Fibroblast of peridontal ligament (primary cell): ENCODE measurements around the gene GPR119.
"Not testable (repeated sequence)": the region's sequence is repeated elsewhere in the genome, so short reads cannot be mapped to it uniquely, and the experiment has no call there.

Source experiments
- DNase-seq: peaks from one replicate; pipeline ENCODE4 v3.0.0-alpha.2; 2010; ENCODE audit errors: extremely low read depth

The GPR119 gene

DNA sequence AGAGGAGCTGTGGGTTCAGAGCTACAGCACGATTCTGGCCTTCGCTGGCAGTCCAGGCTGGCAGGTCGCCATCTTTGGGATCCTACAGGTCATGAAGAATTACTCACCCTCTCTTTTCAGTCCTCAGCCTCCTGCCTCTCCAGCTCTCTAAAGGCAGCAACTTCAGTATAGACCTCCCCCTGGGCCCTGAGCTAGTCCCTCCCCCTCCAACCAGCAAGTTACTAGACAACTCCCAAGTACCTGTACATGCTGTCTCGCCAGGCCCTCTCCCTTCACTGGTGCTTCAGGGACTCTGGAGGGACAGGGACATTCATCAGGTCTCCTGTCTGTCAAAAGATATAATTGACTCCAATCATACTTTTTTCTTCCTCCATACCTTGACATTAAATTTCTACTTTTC, at the start of gene GPR119:
Gene GPR119 (minus strand): TSS at position 155 of the 400 bp plus-strand sequence. CDS start 227 bp downstream, outside the sequence.
- no peak for DNase-seq

DNA sequence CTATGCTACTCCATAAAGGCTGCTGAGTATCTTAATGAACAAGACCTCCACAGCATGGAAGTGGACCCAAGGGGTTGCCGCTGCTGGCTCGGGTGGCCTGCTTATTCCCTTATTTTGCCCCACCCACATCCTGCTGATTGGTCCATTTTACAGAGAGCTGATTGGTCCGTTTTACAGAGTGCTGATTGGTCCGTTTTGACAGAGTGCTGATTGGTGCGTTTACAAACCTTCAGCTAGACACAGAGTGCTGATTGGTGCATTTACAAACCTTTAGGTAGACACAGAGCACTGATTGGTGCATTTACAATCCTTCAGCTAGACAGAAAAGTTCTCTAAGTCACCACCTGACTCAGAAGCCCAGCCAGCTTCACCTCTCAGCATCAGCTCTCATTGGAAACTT, 43.8 kb upstream of the GPR119 start:
- DNase-seq: not testable (repeated sequence)

- no peak for DNase-seq
Measured at GRCh38 chrX:130426531-130426930, 41.1 kb upstream of the GPR119 start.

DNA sequence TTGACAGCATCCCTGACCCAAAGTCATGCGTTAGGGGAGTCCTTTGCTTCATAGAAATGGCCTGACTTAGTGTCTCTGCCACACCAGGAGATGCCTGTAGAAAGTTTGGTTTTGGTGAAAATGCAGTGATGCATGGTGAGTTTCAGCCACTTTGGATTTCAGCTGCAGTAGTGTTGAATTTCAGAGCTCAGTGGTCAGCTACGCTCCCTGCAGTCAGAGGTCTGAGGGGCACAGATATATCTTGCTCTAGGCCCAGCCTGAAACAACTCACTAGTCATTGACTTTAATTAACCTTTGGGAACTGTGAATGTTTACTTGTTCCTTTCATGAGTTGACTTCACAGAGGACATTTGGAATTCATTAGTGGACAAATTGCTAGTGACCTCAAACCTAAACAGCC, 33.8 kb upstream of the GPR119 start:
- no peak for DNase-seq

DNA sequence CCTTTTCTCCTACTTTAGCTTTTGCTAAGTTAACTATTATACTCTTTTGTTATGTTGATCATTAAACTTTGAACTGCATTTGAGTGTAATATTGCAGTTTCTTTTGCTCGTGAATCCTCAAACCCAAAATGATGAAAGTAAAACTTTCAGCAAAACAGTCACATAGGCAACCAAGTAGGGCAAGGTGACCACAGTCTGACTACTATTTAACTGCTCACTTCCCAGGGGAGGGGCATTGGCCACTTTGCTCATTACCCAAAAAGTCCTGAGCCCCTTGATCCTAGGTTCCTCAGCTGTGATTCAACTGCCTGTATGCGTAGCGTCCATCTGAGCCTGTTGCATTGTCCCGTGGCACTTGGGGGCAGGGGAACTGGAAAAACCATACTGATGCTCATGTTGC, 33.3 kb upstream of the GPR119 start:
- DNase-seq: no peak

DNA sequence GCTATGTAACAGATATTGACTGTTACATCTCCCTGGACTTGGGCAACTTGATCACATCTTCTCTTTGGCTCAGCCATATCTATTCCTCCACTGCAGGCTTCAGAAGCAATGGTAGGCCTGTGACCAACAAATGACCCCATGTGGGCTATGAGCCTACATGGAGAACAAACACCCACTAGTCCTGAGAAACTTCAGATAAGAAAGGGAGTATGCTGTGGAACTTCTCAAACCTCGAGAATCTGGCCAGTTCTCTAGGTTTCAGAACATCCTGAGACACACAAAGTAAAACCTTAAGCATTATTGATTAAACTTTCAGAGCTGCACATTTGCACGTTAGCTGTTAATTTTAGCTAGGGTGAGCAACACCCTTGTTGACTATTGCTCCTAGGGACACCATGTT, 32.6 kb upstream of the GPR119 start:
- DNase-seq: no peak

DNA sequence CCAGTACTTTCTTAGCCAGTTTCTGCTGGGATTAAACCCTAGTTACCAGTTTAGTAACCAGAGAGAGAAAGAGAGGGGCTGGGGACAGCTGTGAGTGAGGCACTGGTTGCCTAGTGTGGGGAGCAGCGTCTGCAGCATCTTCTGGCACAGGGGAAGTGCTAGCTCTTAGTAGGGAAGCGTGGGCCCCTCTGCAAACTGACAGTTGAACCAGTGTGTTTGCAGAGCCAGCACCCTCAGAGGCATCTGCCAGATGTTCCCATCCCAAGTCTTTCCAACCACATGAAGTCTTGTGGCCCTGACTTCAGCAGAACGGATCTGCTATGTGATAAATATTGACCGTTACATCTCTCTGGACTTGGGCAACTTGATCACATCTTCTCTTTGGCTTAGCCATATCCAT, 31.3 kb upstream of the GPR119 start:
- no peak for DNase-seq

DNA sequence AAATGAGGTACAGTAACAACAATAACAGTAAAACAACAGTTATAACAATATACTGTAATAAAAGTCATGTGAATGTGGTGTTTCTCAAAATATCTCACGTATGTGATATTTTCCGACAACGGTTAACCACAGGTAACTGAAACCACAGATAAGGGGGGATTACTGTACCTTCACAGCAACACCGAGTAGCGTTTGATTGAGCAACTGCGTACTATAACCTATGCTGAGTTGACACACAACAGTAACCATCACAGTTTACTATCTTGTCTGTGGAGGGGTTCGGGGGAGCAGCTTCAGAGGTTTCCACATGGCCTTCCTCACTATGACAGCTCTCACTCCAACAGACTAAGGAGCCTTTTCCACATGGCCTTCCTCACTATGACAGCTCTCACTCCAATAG, 29.7 kb upstream of the GPR119 start:
- no peak for DNase-seq

DNA sequence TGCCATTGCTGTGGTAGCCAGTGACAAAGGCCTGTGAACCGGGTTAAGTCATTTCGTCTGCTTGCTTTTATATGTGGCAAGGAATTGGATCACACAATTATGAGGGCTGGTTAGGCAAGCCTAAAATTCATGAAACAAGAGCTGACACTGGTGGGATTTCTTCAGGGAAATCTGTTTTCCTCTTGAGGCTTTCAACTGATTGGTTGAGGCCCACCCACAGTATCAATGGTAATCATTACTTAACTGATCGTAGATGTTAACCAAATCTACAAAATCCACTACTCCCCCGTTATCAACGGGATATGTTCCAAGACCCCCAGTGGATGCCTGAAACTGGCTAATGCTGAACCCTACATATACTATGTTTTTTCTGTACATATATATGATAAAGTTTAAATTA, 29.3 kb upstream of the GPR119 start:
- DNase-seq: no peak

- DNase-seq: no peak
Measured at GRCh38 chrX:130413415-130413814, 27.9 kb upstream of the GPR119 start.

DNA sequence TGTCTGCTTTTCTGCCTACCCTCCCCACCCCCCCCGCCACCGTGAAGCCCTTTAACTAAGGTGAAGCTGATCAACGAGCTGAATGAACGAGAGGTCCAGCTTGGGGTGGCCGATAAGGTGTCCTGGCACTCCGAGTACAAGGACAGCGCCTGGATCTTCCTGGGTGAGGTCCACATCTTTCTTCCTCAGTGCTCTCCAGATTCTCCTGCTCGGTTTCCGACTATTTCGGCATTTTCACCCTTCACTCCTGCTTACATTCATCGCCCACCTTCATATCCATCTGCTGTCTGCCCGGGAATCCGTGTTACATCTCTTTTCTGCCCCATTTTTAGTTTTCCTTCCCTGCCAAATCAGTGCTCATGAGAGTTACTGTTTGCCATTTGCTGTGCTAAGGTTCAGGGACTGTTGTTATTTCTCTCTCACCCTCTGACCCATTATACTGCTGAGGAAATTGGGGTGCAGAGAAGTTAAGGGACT, 16.8 kb upstream of the GPR119 start:
- DNase-seq: peak; percentile 1

DNA sequence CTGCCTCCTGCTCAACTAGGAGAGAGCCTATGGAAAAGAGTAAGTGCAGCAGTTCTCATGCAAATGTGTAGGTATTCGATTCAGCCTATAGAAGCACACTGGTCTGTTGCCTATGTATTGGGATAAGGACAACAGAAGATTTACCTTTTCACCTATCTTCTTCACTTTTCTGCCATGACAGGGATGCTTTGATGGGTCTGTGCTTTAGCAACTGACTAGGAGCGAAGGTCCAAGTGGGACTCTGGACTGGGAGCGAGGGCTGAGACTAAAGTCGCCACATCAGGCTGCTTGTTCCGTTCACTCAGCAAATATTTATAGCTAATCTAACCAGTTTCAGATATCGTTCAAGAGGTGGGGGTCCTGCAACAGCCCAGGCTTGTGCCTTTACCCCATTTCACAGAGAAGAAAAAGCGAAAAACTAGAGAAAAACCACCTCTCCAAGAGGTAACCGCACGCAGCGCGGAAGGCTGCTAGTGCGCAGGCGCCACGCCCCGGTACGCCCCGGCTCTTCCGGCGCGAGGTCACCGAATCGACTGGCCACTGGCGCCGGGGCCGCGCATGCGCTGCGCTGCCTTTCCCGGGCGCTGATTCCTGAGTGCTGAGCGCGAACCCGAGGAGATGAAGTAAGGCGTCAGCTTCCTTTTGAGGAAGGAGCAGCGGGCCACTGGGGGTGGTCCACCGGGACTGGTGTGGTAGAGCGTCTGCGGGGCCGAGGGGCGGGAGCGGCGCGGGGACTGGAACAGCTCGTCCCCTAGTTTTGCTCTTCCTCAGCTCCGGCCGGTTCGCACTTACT, 16.1 kb upstream of the GPR119 start, which contains the start of gene RBMX2:
Gene RBMX2 (plus strand): TSS at position 573 of the 793 bp plus-strand sequence. CDS start 46 bp downstream, at position 619.
- DNase-seq: peak; percentile 63

DNA sequence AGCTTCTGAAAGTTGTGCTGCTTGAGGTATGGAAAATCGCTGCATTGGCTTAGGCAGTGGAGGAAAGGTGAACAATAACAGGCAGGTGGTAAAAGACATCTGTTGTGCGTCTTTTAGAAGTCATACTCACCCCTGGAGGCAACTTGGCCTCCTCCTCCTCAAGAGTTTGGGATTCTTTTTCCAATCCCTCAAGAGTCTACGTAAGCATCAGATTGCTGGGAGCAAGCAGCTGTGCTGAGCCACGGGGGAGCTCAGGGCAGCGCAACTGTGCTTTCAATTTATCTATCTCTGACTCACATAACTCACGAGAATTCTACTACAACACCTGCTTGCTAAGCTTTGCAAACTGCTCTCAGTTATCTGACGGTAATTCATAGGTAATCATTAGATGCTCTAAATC, 9.9 kb upstream of the GPR119 start:
- DNase-seq: no peak

- peak; percentile 67 for DNase-seq
Measured at GRCh38 chrX:130393451-130394074, 8.1 kb upstream of the GPR119 start.

- DNase-seq: no peak
Measured at GRCh38 chrX:130386408-130386808, 934 bp upstream of the GPR119 start.

DNA sequence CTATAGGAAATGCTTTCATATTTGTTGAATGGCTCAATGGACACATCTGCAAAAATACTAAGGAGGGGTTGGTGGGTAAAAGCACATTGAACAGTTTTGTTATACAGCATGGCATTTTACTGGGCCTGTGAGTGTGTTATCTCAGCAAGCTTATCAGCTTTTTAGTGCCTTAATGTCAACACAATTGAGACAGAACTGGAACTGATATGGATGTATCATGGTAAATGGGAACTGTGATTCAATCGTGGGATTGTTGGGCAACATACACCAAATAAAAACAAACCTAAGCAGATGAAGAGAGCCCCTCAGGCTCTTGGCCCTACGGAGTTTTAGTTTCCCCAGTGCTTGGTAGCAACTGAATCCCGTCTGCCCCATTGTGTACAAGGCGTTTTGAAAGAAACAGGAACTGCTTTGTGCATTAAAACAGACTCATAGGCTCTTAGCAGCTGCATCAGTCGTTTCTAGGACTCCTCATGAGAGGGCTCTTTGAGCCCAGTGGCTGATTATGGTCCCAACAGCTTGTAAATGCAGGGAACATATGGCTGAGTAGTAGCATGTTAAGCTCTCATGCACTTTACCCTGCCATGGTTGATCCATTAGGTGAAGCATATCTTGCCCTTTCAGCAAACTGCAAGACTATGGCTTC, 7.3 kb downstream of the GPR119 start:
- DNase-seq: no peak

GRCh38 chrX:130376077-130376476, 9.4 kb downstream of the GPR119 start:
- no peak for DNase-seq

- DNase-seq: not testable (repeated sequence)
Measured at GRCh38 chrX:130352050-130352449, 33.4 kb downstream of the GPR119 start.

DNA sequence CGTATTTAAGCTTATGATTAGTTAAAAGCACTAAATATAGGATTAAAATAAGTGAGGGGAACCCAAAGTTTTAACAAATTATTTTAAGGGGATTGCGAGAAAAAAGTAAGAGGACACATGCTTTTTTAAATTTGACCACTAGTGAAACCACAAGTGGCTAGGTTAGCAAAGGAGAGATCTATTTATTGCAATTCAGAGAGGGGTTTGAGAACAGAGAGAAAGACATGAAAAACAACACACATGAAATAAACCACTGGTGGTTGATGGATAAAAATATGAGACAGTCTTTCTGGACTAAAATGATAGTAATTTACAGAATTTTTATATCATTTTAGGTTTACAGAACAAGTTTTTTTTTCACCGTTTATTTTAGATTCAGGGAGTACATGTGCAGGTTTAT, 33.9 kb downstream of the GPR119 start:
- no peak for DNase-seq

DNA sequence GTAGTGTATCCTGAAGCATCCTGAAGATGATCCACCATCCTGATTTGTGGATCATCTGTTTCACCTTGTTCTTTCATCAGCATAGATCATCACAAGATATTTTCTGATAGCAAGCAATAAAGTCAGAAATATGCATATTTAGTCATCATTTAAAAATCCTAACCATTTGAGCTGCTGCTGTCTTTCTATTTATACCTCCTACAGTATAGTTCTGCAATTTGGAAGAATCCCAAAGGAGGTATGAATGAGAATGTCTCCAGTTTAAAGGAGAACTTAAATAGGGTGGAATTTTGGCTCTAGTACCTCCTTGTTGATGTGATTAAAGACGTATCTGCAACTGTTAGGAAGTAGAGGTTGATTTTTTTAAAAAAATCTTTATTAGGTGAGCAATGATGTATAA, 38.2 kb downstream of the GPR119 start:
- DNase-seq: no peak

GRCh38 chrX:130343411-130343810, 42.1 kb downstream of the GPR119 start:
- peak; percentile 22 for DNase-seq

GRCh38 chrX:130340271-130340670, 45.2 kb downstream of the GPR119 start:
- no peak for DNase-seq
